ENCODE data around the gene SLC25A48. TPM values are rescaled to one million over a fixed set of nuclear protein-coding genes. Genes with fewer than 3 reads are reported as not detected.

Gene SLC25A48
- total RNA-seq, 1 experiment from 2014 or later, result 1.6 TPM

GRCh38 chr5:135913713-135914626 lies 79.5 kb downstream of the SLC25A48 start:
- no TSS peak for BruUV-seq (replicated peaks)
- Mint-ChIP-seq H3K4me3 (ENCODE audit: unreplicated experiment) (no peak overlapping the region), H3K27ac (ENCODE audit: unreplicated experiment) (no peak overlapping the region), H3K36me3 (ENCODE audit: insufficient read depth, unreplicated experiment) (no peaks in the 10 kb centered on the region), H3K9me3 (ENCODE audit: unreplicated experiment) (no peaks in the 10 kb centered on the region), H3K4me1 (ENCODE audit: low read depth, unreplicated experiment) (peaks cover 16% of the 10 kb centered on the region), H3K27me3 (ENCODE audit: insufficient read depth, unreplicated experiment) (peaks cover 22% of the 10 kb centered on the region)
- no peak for TF ChIP-seq CTCF (IDR thresholded peaks at IDR 0.05; ENCODE audit: insufficient read depth in 1 of 2, low read depth in 1 of 2, low read length in 1 of 2, severe bottlenecking in 1 of 2, unreplicated experiment in 1 of 2)
- DNase-seq, result no peak
- no peak overlapping the region for H3K4me3 ChIP-seq (ENCODE audit: low read depth, low read length)
- H3K9me3 ChIP-seq, result no peaks in the 10 kb centered on the region
- no peaks in the 10 kb centered on the region for H3K36me3 ChIP-seq (ENCODE audit: control insufficient read depth, insufficient read depth, low read length)
- peaks cover 12% of the 10 kb centered on the region for H3K4me1 ChIP-seq
- no peaks in the 10 kb centered on the region for H3K27me3 ChIP-seq (replicated peaks; ENCODE audit: control insufficient read depth, insufficient read depth, low read length)
- intact Hi-C loops (cut with micrococcal nuclease; ENCODE audit: unreplicated experiment), result no loop called here
- ChIA-PET POLR2A (no interaction called here), CTCF (no interaction called here)

GRCh38 chr5:135915466-135916001 lies 81.1 kb downstream of the SLC25A48 start:
- H3K27me3 ChIP-seq (replicated peaks; ENCODE audit: control insufficient read depth, insufficient read depth, low read length), result no peaks in the 10 kb centered on the region
- BruUV-seq (replicated peaks), result no TSS peak

More at GRCh38 chr5:135915466-135916001, 81.1 kb downstream of the SLC25A48 start:
- Mint-ChIP-seq H3K27ac (ENCODE audit: unreplicated experiment) (no peak overlapping the region), H3K9me3 (ENCODE audit: unreplicated experiment) (no peaks in the 10 kb centered on the region), H3K27me3 (ENCODE audit: insufficient read depth, unreplicated experiment) (peaks cover 22% of the 10 kb centered on the region), H3K4me1 (ENCODE audit: low read depth, unreplicated experiment) (peaks cover under 1% of the 10 kb centered on the region), H3K4me3 (ENCODE audit: unreplicated experiment) (no peak overlapping the region), H3K36me3 (ENCODE audit: insufficient read depth, unreplicated experiment) (no peaks in the 10 kb centered on the region)
- CTCF ChIA-PET, result no interaction called here
- POLR2A ChIA-PET, result no interaction called here
- Histone ChIP-seq H3K4me3 (ENCODE audit: low read depth, low read length) (no peak overlapping the region), H3K9me3 (no peaks in the 10 kb centered on the region), H3K4me1 (no peaks in the 10 kb centered on the region), H3K36me3 (ENCODE audit: control insufficient read depth, insufficient read depth, low read length) (no peaks in the 10 kb centered on the region)
- intact Hi-C loops (cut with micrococcal nuclease; ENCODE audit: unreplicated experiment), result no loop called here
- DNase-seq, result no peak
- no peak for TF ChIP-seq CTCF (IDR thresholded peaks at IDR 0.05; ENCODE audit: insufficient read depth in 1 of 2, low read depth in 1 of 2, low read length in 1 of 2, severe bottlenecking in 1 of 2, unreplicated experiment in 1 of 2)
